ENCODE measurements around the gene CKLF. TPM values are rescaled to one million over a fixed set of nuclear protein-coding genes. Genes with fewer than 3 reads are reported as not detected.
"Not testable (repeated sequence)": the region's sequence is repeated elsewhere in the genome, so short reads cannot be mapped to it uniquely, and the experiment has no call there.

The CKLF gene
- total RNA-seq, 1 donor from 2014 or later, result 102 TPM

GRCh38 chr16:66603537-66604375 lies 51.4 kb downstream of the CKLF start:
- Mint-ChIP-seq H3K27me3 (ENCODE audit: low read depth) (no peaks in the 10 kb centered on the region), H3K9me3 (peaks cover 8% of the 10 kb centered on the region)

GRCh38 chr16:66604376-66605176 lies 52.2 kb downstream of the CKLF start, which contains the start of gene CMTM3:
Gene CMTM3, plus strand, starts transcription at chr16:66604704. Its CDS starts 102 bp downstream, at chr16:66604806.
- Mint-ChIP-seq H3K4me1 (ENCODE audit: low read depth) (peaks cover 38% of the 10 kb centered on the region), H3K27me3 (ENCODE audit: low read depth) (no peaks in the 10 kb centered on the region), H3K4me3 (ENCODE audit: low read depth) (peak within 1 kb of the TSS; percentile 87), H3K27ac (peak within 1 kb of the TSS; percentile 88), H3K9me3 (peaks cover 8% of the 10 kb centered on the region), H3K36me3 (ENCODE audit: low read depth) (peaks cover 42% of the 10 kb centered on the region)
- peak; percentile 71 for DNase-seq (ENCODE audit: low spot score)
- intact Hi-C loops (cut with micrococcal nuclease), result loop anchor here (1.0 to 5.0 kb wide), 6 partner anchors 14 to 268 kb away; partner anchors contain the start of genes CKLF and CMTM4

More at GRCh38 chr16:66603537-66604375, 51.4 kb downstream of the CKLF start:
- H3K4me1 Mint-ChIP-seq (ENCODE audit: low read depth), result peaks cover 41% of the 10 kb centered on the region
- intact Hi-C loops (cut with micrococcal nuclease), result loop anchor here (1.0 kb wide), 2 partner anchors 13 to 87 kb away; no protein-coding TSS in a partner anchor
- peaks cover 35% of the 10 kb centered on the region for H3K36me3 Mint-ChIP-seq (ENCODE audit: low read depth)
- H3K4me3 Mint-ChIP-seq (ENCODE audit: low read depth), result peak overlapping the region; percentile 86
- peak overlapping the region; percentile 88 for H3K27ac Mint-ChIP-seq
- DNase-seq (ENCODE audit: low spot score), result peak; percentile 84

- H3K4me1 Mint-ChIP-seq (ENCODE audit: low read depth), result peaks cover 35% of the 10 kb centered on the region
- intact Hi-C loops (cut with micrococcal nuclease), result loop anchor here (1.0 to 5.0 kb wide), 4 partner anchors 53 to 267 kb away; partner anchors contain the start of genes CKLF and CMTM4
Observed at GRCh38 chr16:66605177-66605978, 53.0 kb downstream of the CKLF start.

GRCh38 chr16:66605979-66606751 lies 53.8 kb downstream of the CKLF start:
- Mint-ChIP-seq H3K27ac (peak overlapping the region; percentile 85), H3K4me1 (ENCODE audit: low read depth) (peaks cover 32% of the 10 kb centered on the region), H3K27me3 (ENCODE audit: low read depth) (no peaks in the 10 kb centered on the region), H3K36me3 (ENCODE audit: low read depth) (peaks cover 45% of the 10 kb centered on the region), H3K4me3 (ENCODE audit: low read depth) (peak overlapping the region; percentile 87), H3K9me3 (peaks cover under 1% of the 10 kb centered on the region)
- no peak for DNase-seq (ENCODE audit: low spot score)
- intact Hi-C loops (cut with micrococcal nuclease), result loop anchor here (1.0 to 5.0 kb wide), 4 partner anchors 54 to 266 kb away; partner anchors contain the start of genes CKLF and CMTM4

More at GRCh38 chr16:66605177-66605978, 53.0 kb downstream of the CKLF start:
- no peaks in the 10 kb centered on the region for H3K27me3 Mint-ChIP-seq (ENCODE audit: low read depth)
- H3K36me3 Mint-ChIP-seq (ENCODE audit: low read depth), result peaks cover 46% of the 10 kb centered on the region
- peaks cover 8% of the 10 kb centered on the region for H3K9me3 Mint-ChIP-seq
- H3K27ac Mint-ChIP-seq, result peak overlapping the region; percentile 85
- no peak for DNase-seq (ENCODE audit: low spot score)
- peak overlapping the region; percentile 87 for H3K4me3 Mint-ChIP-seq (ENCODE audit: low read depth)

GRCh38 chr16:66608241-66609138 lies 56.1 kb downstream of the CKLF start:
- H3K9me3 Mint-ChIP-seq, result no peaks in the 10 kb centered on the region
- peak; percentile 72 for DNase-seq (ENCODE audit: low spot score)
- no peaks in the 10 kb centered on the region for H3K27me3 Mint-ChIP-seq (ENCODE audit: low read depth)
- H3K4me3 Mint-ChIP-seq (ENCODE audit: low read depth), result peak overlapping the region; percentile 57
- H3K36me3 Mint-ChIP-seq (ENCODE audit: low read depth), result peaks cover 60% of the 10 kb centered on the region
- H3K4me1 Mint-ChIP-seq (ENCODE audit: low read depth), result peaks cover 27% of the 10 kb centered on the region
- intact Hi-C loops (cut with micrococcal nuclease), result loop anchor here (5.0 kb wide), 3 partner anchors 89 to 264 kb away; partner anchors contain the start of gene CMTM4
- H3K27ac Mint-ChIP-seq, result peak overlapping the region; percentile 68

- H3K27me3 Mint-ChIP-seq (ENCODE audit: low read depth), result no peaks in the 10 kb centered on the region
- H3K4me1 Mint-ChIP-seq (ENCODE audit: low read depth), result peaks cover 22% of the 10 kb centered on the region
- DNase-seq (ENCODE audit: low spot score), result no peak
- peaks cover 60% of the 10 kb centered on the region for H3K36me3 Mint-ChIP-seq (ENCODE audit: low read depth)
- intact Hi-C loops (cut with micrococcal nuclease), result loop anchor here (5.0 kb wide), 3 partner anchors 88 to 263 kb away; partner anchors contain the start of gene CMTM4
- H3K27ac Mint-ChIP-seq, result no peak overlapping the region
- no peaks in the 10 kb centered on the region for H3K9me3 Mint-ChIP-seq
- H3K4me3 Mint-ChIP-seq (ENCODE audit: low read depth), result no peak overlapping the region
Observed at GRCh38 chr16:66609139-66609510, 56.7 kb downstream of the CKLF start.

GRCh38 chr16:66610111-66610820 lies 57.9 kb downstream of the CKLF start:
- DNase-seq (ENCODE audit: low spot score), result no peak
- Mint-ChIP-seq H3K9me3 (no peaks in the 10 kb centered on the region), H3K4me3 (ENCODE audit: low read depth) (no peak overlapping the region), H3K27ac (no peak overlapping the region), H3K36me3 (ENCODE audit: low read depth) (peaks cover 65% of the 10 kb centered on the region), H3K27me3 (ENCODE audit: low read depth) (no peaks in the 10 kb centered on the region), H3K4me1 (ENCODE audit: low read depth) (peaks cover 22% of the 10 kb centered on the region)
- intact Hi-C loops (cut with micrococcal nuclease), result no loop called here

GRCh38 chr16:66611911-66612310 lies 59.5 kb downstream of the CKLF start:
- H3K4me1 Mint-ChIP-seq (ENCODE audit: low read depth), result peaks cover 14% of the 10 kb centered on the region
- H3K27ac Mint-ChIP-seq; DNase-seq (ENCODE audit: low spot score); H3K27me3 Mint-ChIP-seq (ENCODE audit: low read depth); H3K9me3 Mint-ChIP-seq; intact Hi-C loops (cut with micrococcal nuclease); H3K4me3 Mint-ChIP-seq (ENCODE audit: low read depth): not testable (repeated sequence)
- peaks cover 59% of the 10 kb centered on the region for H3K36me3 Mint-ChIP-seq (ENCODE audit: low read depth)

- no peaks in the 10 kb centered on the region for H3K27me3 Mint-ChIP-seq (ENCODE audit: low read depth)
- no peak overlapping the region for H3K27ac Mint-ChIP-seq
- DNase-seq (ENCODE audit: low spot score), result no peak
- peaks cover 54% of the 10 kb centered on the region for H3K36me3 Mint-ChIP-seq (ENCODE audit: low read depth)
- H3K4me3 Mint-ChIP-seq (ENCODE audit: low read depth), result no peak overlapping the region
- intact Hi-C loops (cut with micrococcal nuclease), result no loop called here
- H3K9me3 Mint-ChIP-seq, result no peaks in the 10 kb centered on the region
- H3K4me1 Mint-ChIP-seq (ENCODE audit: low read depth), result peaks cover 14% of the 10 kb centered on the region
Observed at GRCh38 chr16:66612422-66612821, 60.0 kb downstream of the CKLF start.

- peaks cover 37% of the 10 kb centered on the region for H3K36me3 Mint-ChIP-seq (ENCODE audit: low read depth)
- DNase-seq (ENCODE audit: low spot score), result no peak
- H3K4me3 Mint-ChIP-seq (ENCODE audit: low read depth), result no peak overlapping the region
- H3K27me3 Mint-ChIP-seq (ENCODE audit: low read depth), result no peaks in the 10 kb centered on the region
- no peaks in the 10 kb centered on the region for H3K9me3 Mint-ChIP-seq
- no peak overlapping the region for H3K27ac Mint-ChIP-seq
- intact Hi-C loops (cut with micrococcal nuclease), result no loop called here
- H3K4me1 Mint-ChIP-seq (ENCODE audit: low read depth), result no peaks in the 10 kb centered on the region
Observed at GRCh38 chr16:66614161-66614802, 61.9 kb downstream of the CKLF start.

Measured in activated T-helper 2 cell treated with anti-CD3 and anti-CD28 coated beads, Interferon-gamma antibody, Interleukin-2, Interleukin-4, amounts not matched to agents 10 μg/mL and 5 μg/mL and 100 μg/mL, durations not matched to agents 14 hours and 24 hours and 36 hours (primary cell).